H9 (cell line): Measurements from ENCODE around the gene KLF11. TPM values are rescaled to one million over a fixed set of nuclear protein-coding genes. Genes with fewer than 3 reads are reported as not detected.

Experiments
- DNase-seq: peaks from one replicate; pipeline ENCODE4 v3.0.0-alpha.2; 2017
- H2AFZ ChIP-seq: one replicate; pipeline ENCODE4 v1.6.1; 2013; ENCODE audit warnings: mild to moderate bottlenecking, low read length, control low read depth, moderate library complexity
- H2AK5ac ChIP-seq: 2 replicates; pipeline ENCODE4 v1.6.1; 2013; ENCODE audit warnings: low read length, control low read depth, mixed read lengths; ENCODE audit not compliant: insufficient read length
- H2BK120ac ChIP-seq: one replicate; pipeline ENCODE4 v1.6.1; 2013; ENCODE audit warnings: low read depth, mild to moderate bottlenecking, low read length, control low read depth, inconsistent platforms; ENCODE audit not compliant: poor library complexity, severe bottlenecking
- H2BK12ac ChIP-seq: 2 replicates; pipeline ENCODE4 v1.6.1; 2013; ENCODE audit warnings: low read length, control low read depth, mixed read lengths, low read depth; ENCODE audit not compliant: insufficient read length
- H2BK15ac ChIP-seq: 2 replicates; pipeline ENCODE4 v1.6.1; 2013; ENCODE audit warnings: low read depth, low read length, control low read depth
- H2BK20ac ChIP-seq: one replicate; pipeline ENCODE4 v1.6.1; 2013; ENCODE audit warnings: low read depth, mild to moderate bottlenecking, low read length, control low read depth, inconsistent platforms; ENCODE audit not compliant: poor library complexity, severe bottlenecking
- H2BK5ac ChIP-seq: 2 replicates; pipeline ENCODE4 v1.6.1; 2013; ENCODE audit warnings: low read length, control low read depth, mixed read lengths; ENCODE audit not compliant: insufficient read length
- H3K14ac ChIP-seq: 2 replicates; pipeline ENCODE4 v1.6.1; 2013; ENCODE audit warnings: low read length, control low read depth; ENCODE audit not compliant: insufficient read depth
- H3K18ac ChIP-seq: 2 replicates; pipeline ENCODE4 v1.6.1; 2013; ENCODE audit warnings: low read depth, mild to moderate bottlenecking, mixed read lengths, low read length, control low read depth; ENCODE audit not compliant: insufficient read length
- H3K23ac ChIP-seq: 2 replicates; pipeline ENCODE4 v1.6.1; 2013; ENCODE audit warnings: low read length, control low read depth, mixed read lengths, low read depth; ENCODE audit not compliant: insufficient read length
- H3K23me2 ChIP-seq: 2 replicates; pipeline ENCODE4 v1.6.1; 2013; ENCODE audit warnings: low read depth, mild to moderate bottlenecking, mixed read lengths, low read length, control low read depth; ENCODE audit not compliant: insufficient read length, poor library complexity, severe bottlenecking
- H3K27ac ChIP-seq: 2 replicates; pipeline ENCODE4 v1.5.1; 2013; ENCODE audit warnings: low read length, control low read depth, mixed read lengths, low read depth; ENCODE audit not compliant: insufficient read length
- H3K27me3 ChIP-seq: 2 replicates; pipeline ENCODE4 v1.6.1; 2013; ENCODE audit warnings: low read length, control low read depth, inconsistent platforms; ENCODE audit not compliant: insufficient read depth
- H3K4ac ChIP-seq: 2 replicates; pipeline ENCODE4 v1.6.1; 2013; ENCODE audit warnings: low read depth, mild to moderate bottlenecking, control low read depth, inconsistent platforms, low read length, moderate library complexity
- H3K4me1 ChIP-seq: 2 replicates; pipeline ENCODE4 v1.6.1; 2013; ENCODE audit warnings: low read length, control low read depth, inconsistent platforms; ENCODE audit not compliant: insufficient read depth
- H3K4me2 ChIP-seq: 2 replicates; pipeline ENCODE4 v1.6.1; 2013; ENCODE audit warnings: low read length, control low read depth, mixed read lengths; ENCODE audit not compliant: insufficient read length, insufficient read depth
- H3K56ac ChIP-seq: 2 replicates; pipeline ENCODE4 v1.6.1; 2013; ENCODE audit warnings: low read depth, mild to moderate bottlenecking, mixed read lengths, low read length, control low read depth; ENCODE audit not compliant: insufficient read length
- H3K79me1 ChIP-seq: 2 replicates; pipeline ENCODE4 v1.6.1; 2013; ENCODE audit warnings: low read depth, mild to moderate bottlenecking, moderate library complexity, low read length, control low read depth, inconsistent platforms; ENCODE audit not compliant: insufficient read depth, poor library complexity, severe bottlenecking
- H3K79me2 ChIP-seq: 2 replicates; pipeline ENCODE4 v1.6.1; 2013; ENCODE audit warnings: low read length, control low read depth, inconsistent platforms; ENCODE audit not compliant: insufficient read depth
- H3K9ac ChIP-seq: 2 replicates; pipeline ENCODE4 v1.6.1; 2013; ENCODE audit warnings: low read length, control low read depth, mixed read lengths; ENCODE audit not compliant: insufficient read length; ENCODE audit errors: extremely low read depth
- H3K9me3 ChIP-seq: one replicate; pipeline ENCODE4 v1.6.1; 2013; ENCODE audit warnings: low read depth, low read length, inconsistent platforms; ENCODE audit not compliant: control insufficient read depth
- H3T11ph ChIP-seq: one replicate; pipeline ENCODE4 v1.6.1; 2013; ENCODE audit warnings: mild to moderate bottlenecking, low read length, control low read depth, inconsistent platforms
- H4K20me1 ChIP-seq: one replicate; pipeline ENCODE4 v1.6.1; 2013; ENCODE audit not compliant: control insufficient read depth, insufficient read length, insufficient read depth
- H4K5ac ChIP-seq: 2 replicates; pipeline ENCODE4 v1.6.1; 2013; ENCODE audit warnings: low read depth, mild to moderate bottlenecking, mixed read lengths, low read length, control low read depth; ENCODE audit not compliant: insufficient read length
- H4K8ac ChIP-seq: replicated peaks from 2 replicates; pipeline ENCODE4 v1.6.1; 2013; ENCODE audit warnings: low read length, control low read depth, mixed read lengths, low read depth; ENCODE audit not compliant: insufficient read length
- H4K91ac ChIP-seq: 2 replicates; pipeline ENCODE4 v1.6.1; 2013; ENCODE audit warnings: low read depth, mild to moderate bottlenecking, moderate library complexity, mixed read lengths, low read length, control low read depth; ENCODE audit not compliant: insufficient read length
- H3K27ac Mint-ChIP-seq, 3 experiments: 2 replicates in 2 of 3; 3 replicates in 1 of 3; pipeline ENCODE4 v1.8.0; 2020 to 2021; ENCODE audit warnings: mixed read lengths in 3 of 3, mild to moderate bottlenecking in 1 of 3, moderate library complexity in 1 of 3
- H3K27me3 Mint-ChIP-seq: 2 replicates; pipeline ENCODE4 v1.8.0; 2021; ENCODE audit warnings: low read depth, mild to moderate bottlenecking, moderate library complexity, mixed read lengths
- H3K36me3 Mint-ChIP-seq, 3 experiments: 2 replicates in 2 of 3; 3 replicates in 1 of 3; pipeline ENCODE4 v1.8.0; 2020 to 2021; ENCODE audit warnings: low read depth in 3 of 3, mixed read lengths in 3 of 3; ENCODE audit not compliant: insufficient read depth in 1 of 3
- H3K4me1 Mint-ChIP-seq, 2 experiments: 2 replicates each; pipeline ENCODE4 v1.8.0; 2020; ENCODE audit warnings: mixed read lengths in 2 of 2
- H3K4me3 Mint-ChIP-seq, 2 experiments: 2 replicates in 1 of 2; 3 replicates in 1 of 2; pipeline ENCODE4 v1.8.0; 2020 to 2021; ENCODE audit warnings: mild to moderate bottlenecking in 2 of 2, mixed read lengths in 2 of 2, moderate library complexity in 1 of 2
- H3K9me3 Mint-ChIP-seq, 2 experiments: 2 replicates in 1 of 2; 3 replicates in 1 of 2; pipeline ENCODE4 v1.8.0; 2020; ENCODE audit warnings: mild to moderate bottlenecking in 2 of 2, mixed read lengths in 2 of 2, moderate library complexity in 1 of 2
- WGBS: extraction: QIAGEN DNeasy Blood & Tissue Kit; methylation state at CpG from one replicate; pipeline ENCODE4 v1.1.7; 2013; ENCODE audit warnings: missing lambda C conversion rate, low lambda C conversion rate, mixed read lengths; ENCODE audit not compliant: insufficient read length; ENCODE audit errors: extremely low coverage; 5-methylcytosine and 5-hydroxymethylcytosine counted together
- total RNA-seq: library from RNA; stranded (reverse); gene quantifications from 2 replicates; pipeline ENCODE4 v1.2.1, GENCODE V29; 2021
- TF ChIP-seq, protein P1 (sequence below): fragments of 200-600 bp; sonication (generic); conservative IDR thresholded peaks from 3 replicates; pipeline ENCODE4 v1.8.0; 2021; ENCODE audit warnings: antibody characterized with exemption, mild to moderate bottlenecking

Gene KLF11
- total RNA-seq, 1 experiment from 2014 or later: 15.5 TPM

DNA sequence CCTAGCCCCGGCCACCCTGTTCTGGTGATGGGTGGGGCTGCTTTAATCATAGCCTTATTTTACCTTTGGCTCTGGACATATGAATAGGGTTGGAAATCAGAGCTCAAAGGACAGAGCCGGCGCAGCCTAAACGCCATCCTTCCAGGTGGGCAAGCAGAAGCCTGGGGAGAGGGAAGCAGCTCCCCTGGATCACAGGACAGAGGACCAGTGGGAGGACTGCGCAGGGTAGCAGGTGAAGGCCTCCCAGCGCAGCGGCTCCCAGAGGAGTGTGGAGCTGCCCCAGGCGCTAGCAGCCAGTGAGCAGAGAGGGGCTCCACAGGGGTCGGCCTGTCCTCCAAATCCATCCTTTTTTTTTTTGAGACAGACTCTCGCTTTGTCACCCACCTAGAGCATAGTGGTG, 53.3 kb downstream of the KLF11 start:
- Histone ChIP-seq H2BK20ac (no peak overlapping the region), H3K79me2 (no peaks in the 10 kb centered on the region), H4K20me1 (no peaks in the 10 kb centered on the region), H3K27me3 (no peaks in the 10 kb centered on the region), H3K79me1 (no peaks in the 10 kb centered on the region), H3T11ph (no peak overlapping the region), H2AFZ (no peak overlapping the region), H3K9ac (no peak overlapping the region), H4K91ac (no peak overlapping the region), H2BK5ac (no peak overlapping the region), H3K4ac (no peak overlapping the region), H4K8ac (no peak overlapping the region), H3K14ac (no peak overlapping the region), H3K9me3 (no peaks in the 10 kb centered on the region), H2AK5ac (no peak overlapping the region), H3K4me2 (no peak overlapping the region), H2BK15ac (no peak overlapping the region), H2BK120ac (no peak overlapping the region), H3K4me1 (no peaks in the 10 kb centered on the region), H3K56ac (no peak overlapping the region), H3K23me2 (no peaks in the 10 kb centered on the region), H4K5ac (no peak overlapping the region), H3K27ac (no peak overlapping the region), H3K18ac (no peak overlapping the region), H2BK12ac (no peak overlapping the region), H3K23ac (no peak overlapping the region)
- DNase-seq: no peak
- Mint-ChIP-seq H3K4me1 (peaks cover 18 to 27% of the 10 kb centered on the region in 2 experiments), H3K27me3 (peaks cover 11% of the 10 kb centered on the region), H3K4me3 (no peak overlapping the region), H3K36me3 (peaks cover 0 to 2% (median 0%) of the 10 kb centered on the region in 3 experiments; a peak in 1 of 7 replicates), H3K27ac (no peak overlapping the region), H3K9me3 (no peaks in the 10 kb centered on the region; a peak in 2 of 5 replicates)
- no CpG with 5 or more reads among the region's 10 CpGs for WGBS
- TF ChIP-seq, protein P1, sequence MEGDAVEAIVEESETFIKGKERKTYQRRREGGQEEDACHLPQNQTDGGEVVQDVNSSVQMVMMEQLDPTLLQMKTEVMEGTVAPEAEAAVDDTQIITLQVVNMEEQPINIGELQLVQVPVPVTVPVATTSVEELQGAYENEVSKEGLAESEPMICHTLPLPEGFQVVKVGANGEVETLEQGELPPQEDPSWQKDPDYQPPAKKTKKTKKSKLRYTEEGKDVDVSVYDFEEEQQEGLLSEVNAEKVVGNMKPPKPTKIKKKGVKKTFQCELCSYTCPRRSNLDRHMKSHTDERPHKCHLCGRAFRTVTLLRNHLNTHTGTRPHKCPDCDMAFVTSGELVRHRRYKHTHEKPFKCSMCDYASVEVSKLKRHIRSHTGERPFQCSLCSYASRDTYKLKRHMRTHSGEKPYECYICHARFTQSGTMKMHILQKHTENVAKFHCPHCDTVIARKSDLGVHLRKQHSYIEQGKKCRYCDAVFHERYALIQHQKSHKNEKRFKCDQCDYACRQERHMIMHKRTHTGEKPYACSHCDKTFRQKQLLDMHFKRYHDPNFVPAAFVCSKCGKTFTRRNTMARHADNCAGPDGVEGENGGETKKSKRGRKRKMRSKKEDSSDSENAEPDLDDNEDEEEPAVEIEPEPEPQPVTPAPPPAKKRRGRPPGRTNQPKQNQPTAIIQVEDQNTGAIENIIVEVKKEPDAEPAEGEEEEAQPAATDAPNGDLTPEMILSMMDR: no peak
